Adrenal gland (tissue), 12 donors: ENCODE measurements around the gene ERICH6B. TPM values are rescaled to one million over a fixed set of nuclear protein-coding genes. Genes with fewer than 3 reads are reported as not detected.
"Not testable (repeated sequence)": the region's sequence is repeated elsewhere in the genome, so short reads cannot be mapped to it uniquely, and the experiment has no call there.

Source experiments
- DNase-seq, 7 donors: peaks; one replicate each; pipeline ENCODE4 v3.0.0-alpha.2; 2019 to 2020
- H3K27ac ChIP-seq, 5 donors: fragments of 200-600 bp; sonication (generic) in 4 of 5; 1 replicate in 3 of 5; 2 replicates in 2 of 5; pipeline versions ENCODE4 v1.5.1 to v1.8.0; 2016 to 2020; ENCODE audit warnings: mild to moderate bottlenecking in 1 of 5
- H3K27me3 ChIP-seq: fragments of 200-600 bp; 2 replicates; pipeline ENCODE4 v1.8.0; 2021
- H3K36me3 ChIP-seq, 2 donors: fragments of 200-600 bp; replicated peaks in 1 of 2; 1 replicate in 1 of 2; 2 replicates in 1 of 2; pipeline versions ENCODE4 v1.5.1 to v1.8.0; 2018 to 2022
- H3K4me1 ChIP-seq, 2 donors: fragments of 200-600 bp; replicated peaks in 1 of 2; 1 replicate in 1 of 2; 2 replicates in 1 of 2; pipeline versions ENCODE4 v1.5.1 to v1.8.0; 2018 to 2021
- H3K4me3 ChIP-seq, 4 donors: fragments of 200-600 bp; sonication (generic) in 3 of 4; one replicate each; pipeline ENCODE4 v1.5.1; 2016 to 2018
- H3K9me3 ChIP-seq, 3 donors: fragments of 200-600 bp; sonication (generic) in 1 of 3; replicated peaks in 1 of 3; 1 replicate in 2 of 3; 2 replicates in 1 of 3; pipeline versions ENCODE4 v1.5.1 to v1.8.0; 2016 to 2021
- CTCF ChIP-seq, 6 experiments: fragments of 450-650 bp in 4 of 6; fragments of 200-600 bp in 2 of 6; sonication (generic) in 1 of 6; IDR thresholded peaks; 1 replicate in 5 of 6; 2 replicates in 1 of 6; pipeline versions ENCODE4 v1.5.1 to v1.8.0; 2016 to 2021; ENCODE audit warnings: antibody characterized with exemption in 6 of 6, mild to moderate bottlenecking in 2 of 6, moderate library complexity in 1 of 6
- POLR2A ChIP-seq, 2 donors: fragments of 450-650 bp; IDR thresholded peaks; one replicate each; pipeline ENCODE4 v1.6.1; 2017; ENCODE audit warnings: antibody characterized with exemption in 2 of 2, mild to moderate bottlenecking in 2 of 2, moderate library complexity in 1 of 2
- WGBS, 4 donors: extraction: QIAGEN DNeasy Blood & Tissue Kit in 2 of 4; methylation state at CpG; one replicate each; pipeline versions ENCODE4 v1.1.5 to v1.1.7; 2013 to 2017; 5-methylcytosine and 5-hydroxymethylcytosine counted together
- intact Hi-C, 2 donors: fragments of 100-400 bp; cut with DNase I; formaldehyde crosslinking; loops; one replicate each; pipeline versions ENCODE4 v1.14.1 to v1.15.0; 2022 to 2023
- polyA plus RNA-seq, 3 donors: library from polyadenylated mRNA; stranded (reverse); fragments of 200-250 nt in 2 of 3; fragments of 350-450 nt in 1 of 3; fragmentation: Illumina TruSeq in 1 of 3; extraction: RNeasy Lipid Tissue Mini Kit (QIAGEN cat#74804) in 1 of 3; gene quantifications; one replicate each; pipeline ENCODE4 v1.2.3, GENCODE V29; 2013 to 2014
- total RNA-seq, 9 donors: library from RNA; depleted of rRNA in 4 of 9; stranded (reverse); fragments of >200 nt in 4 of 9; fragments of 120-200 nt in 1 of 9; fragmentation: NEBNext Ultra II Directional in 1 of 9; extraction: Animal tissue kit (Norgen Biotek cat#: 25700) in 1 of 9; gene quantifications; one replicate each; pipeline versions ENCODE4 v1.1.0 to v1.2.4, GENCODE V29; 2013 to 2023
- donor health status: healthy with polysubstance abuse.
- donor health status: Bipolar disorder and iron deficiency.
- donor health status: DM: yes; HTN: yes; CAD: no.
- donor health status: DM: no; HTN: no; CAD: no.
- donor health status: DM: no; HTN: no; CAD: no.
- donor health status: DM: yes; HTN: yes; CAD: no.

Gene ERICH6B
- total and polyA plus RNA-seq, 12 donors = 0.06 TPM; not detected in 11

- Histone ChIP-seq H3K4me3 (no peak overlapping the region), H3K4me1 (no peaks in the 10 kb centered on the region), H3K27me3 (no peaks in the 10 kb centered on the region), H3K9me3 (no peaks in the 10 kb centered on the region), H3K27ac (no peak overlapping the region), H3K36me3 (no peaks in the 10 kb centered on the region)
- TF ChIP-seq POLR2A (IDR thresholded peaks at IDR 0.05) (no peak), CTCF (IDR thresholded peaks at IDR 0.05) (no peak)
- WGBS, 4 donors = 61 to 81% (median 73%) methylated on average over 5 of the region's 5 CpGs
- intact Hi-C loops = no loop called here
- no peak for DNase-seq
Observed at GRCh38 chr13:45658586-45659235, 43.2 kb upstream of the ERICH6B start.

- intact Hi-C loops = no loop called here
- no peak for DNase-seq
- no peaks in the 10 kb centered on the region for H3K4me1 ChIP-seq
- H3K4me3 ChIP-seq = no peak overlapping the region
- TF ChIP-seq CTCF (IDR thresholded peaks at IDR 0.05) (no peak), POLR2A (IDR thresholded peaks at IDR 0.05) (no peak)
- no peaks in the 10 kb centered on the region for H3K36me3 ChIP-seq
- no peak overlapping the region for H3K27ac ChIP-seq
- H3K27me3 ChIP-seq = no peaks in the 10 kb centered on the region
- H3K9me3 ChIP-seq = no peaks in the 10 kb centered on the region
- 72 to 100% (median 82%) methylated on average over 1 to 5 of the region's 5 CpGs for WGBS, 4 donors
Observed at GRCh38 chr13:45654633-45655349, 39.3 kb upstream of the ERICH6B start.

- intact Hi-C loops = not testable (repeated sequence)
Observed at GRCh38 chr13:45645263-45645662, 29.7 kb upstream of the ERICH6B start.

GRCh38 chr13:45642159-45642558, 26.6 kb upstream of the ERICH6B start:
- intact Hi-C loops, DNase-seq, H3K36me3 ChIP-seq, H3K27me3 ChIP-seq, H3K4me1 ChIP-seq, H3K27ac ChIP-seq, H3K9me3 ChIP-seq, H3K4me3 ChIP-seq: not testable (repeated sequence)
- 79 to 88% (median 83%) methylated on average over 1 of the region's 1 CpG for WGBS, 4 donors

More at GRCh38 chr13:45645263-45645662, 29.7 kb upstream of the ERICH6B start:
- H3K4me1 ChIP-seq, H3K27me3 ChIP-seq, H3K4me3 ChIP-seq, H3K9me3 ChIP-seq, DNase-seq, H3K27ac ChIP-seq, H3K36me3 ChIP-seq: not testable (repeated sequence)
- WGBS, 4 donors = 68 to 74% (median 73%) methylated on average over 3 to 13 of the region's 17 CpGs; no CpG with 5 or more reads in 1 of the 4 donors

GRCh38 chr13:45635291-45635690, 19.8 kb upstream of the ERICH6B start:
- H3K27me3 ChIP-seq, H3K36me3 ChIP-seq, H3K4me3 ChIP-seq, DNase-seq, H3K4me1 ChIP-seq, H3K27ac ChIP-seq, intact Hi-C loops, H3K9me3 ChIP-seq: not testable (repeated sequence)
- 93 to 100% (median 97%) methylated on average over 1 of the region's 1 CpG for WGBS, 4 donors
